ENCODE results near the gene XPA. TPM values are rescaled to one million over a fixed set of nuclear protein-coding genes. Genes with fewer than 3 reads are reported as not detected.

Gene XPA
- total and polyA plus RNA-seq, 10 of the 15 experiments (the other 5 are each of a cell fraction or from before 2014, with no cell fraction given): 6.2 to 19.9 (median 12.3) TPM

DNA sequence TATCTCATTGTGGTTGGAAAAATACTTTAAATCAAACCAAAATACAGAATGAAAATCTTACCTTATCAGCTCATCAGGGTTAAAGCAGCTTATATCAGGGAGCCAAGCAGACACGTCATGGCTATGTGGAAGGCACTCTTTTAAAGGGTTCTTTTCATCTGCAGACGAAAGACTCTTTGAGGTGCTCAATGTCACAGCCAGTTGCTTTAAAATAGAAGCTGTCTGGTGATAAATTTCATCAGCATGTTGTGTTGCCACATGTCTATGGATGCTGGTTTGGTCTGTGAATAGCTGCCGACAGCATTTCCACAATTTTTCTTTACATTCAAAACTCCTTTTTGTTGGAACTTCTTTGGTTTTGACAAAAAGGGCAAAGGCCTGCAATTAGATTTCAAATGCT lies 71.5 kb downstream of the XPA start (continued):
- TF ChIP-seq ETV6 (conservative IDR thresholded peaks at IDR 0.05 in 1 of 2, IDR thresholded peaks at IDR 0.05 in 1 of 2; ENCODE audit: borderline replicate concordance in 1 of 2, low read depth in 1 of 2) (no peak), EZH2 (IDR thresholded peaks at IDR 0.05; ENCODE audit: borderline replicate concordance, control insufficient read depth, low read depth, low read length) (no peak), USF1 (IDR thresholded peaks at IDR 0.05; ENCODE audit: borderline replicate concordance, extremely low read length, insufficient read depth, low read depth, low read length) (no peak), CHD2 (IDR thresholded peaks at IDR 0.05; ENCODE audit: borderline replicate concordance, low read depth, low read length) (no peak)

Other genes with a start within 250 kb of the XPA start
- 8.4 and 8.5 TPM in 2 replicates for gene TMOD1, start 195.7 kb downstream of the XPA start, total RNA-seq (2014; rRNA removed)
- gene TMOD1, start 195.7 kb downstream of the XPA start, total RNA-seq (2014; rRNA removed; fragmentation: Illumina TruSeq; extraction: Trizol): 13.9 and 15.0 TPM in 2 replicates
- 28.4 and 29.0 TPM in 2 replicates for gene TMOD1, start 195.7 kb downstream of the XPA start, total RNA-seq (2021)
- gene TMOD1, start 195.7 kb downstream of the XPA start, polyA plus RNA-seq (2011; rRNA removed): 4.0 and 4.9 TPM in 2 replicates
- 31.3 and 38.8 TPM in 2 replicates for gene TMOD1, start 195.7 kb downstream of the XPA start, polyA plus RNA-seq (2014; fragmentation: Illumina TruSeq; extraction: Trizol)
- 10 to 100 TPM; 11.1 to 16.9 TPM for gene TMOD1, start 195.7 kb downstream of the XPA start, polyA plus RNA-seq (2014; fragmentation: Nextera tagmentation; extraction: Ambion mirVana)
- gene TMOD1, start 195.7 kb downstream of the XPA start, polyA plus RNA-seq (2014; rRNA removed): 13.2 and 13.3 TPM in 2 replicates
- gene TMOD1, start 195.7 kb downstream of the XPA start, polyA plus RNA-seq (2016; fragmentation: Nextera tagmentation; extraction: Ambion mirVana): 10 to 100 TPM; 27.7 to 44.1 TPM
- 19.2 and 22.5 TPM in 2 replicates for gene TSTD2, start 64.0 kb downstream of the XPA start, total RNA-seq (2014; rRNA removed)
- gene TSTD2, start 64.0 kb downstream of the XPA start, total RNA-seq (2014; rRNA removed; fragmentation: Illumina TruSeq; extraction: Trizol): 12.9 TPM in 2 replicates
- gene TSTD2, start 64.0 kb downstream of the XPA start, total RNA-seq (2021): 15.3 and 15.4 TPM in 2 replicates
- 30.6 and 36.3 TPM in 2 replicates for gene TSTD2, start 64.0 kb downstream of the XPA start, polyA plus RNA-seq (2011; rRNA removed)
- 18.3 and 21.1 TPM in 2 replicates for gene TSTD2, start 64.0 kb downstream of the XPA start, polyA plus RNA-seq (2014; fragmentation: Illumina TruSeq; extraction: Trizol)
- 1 to 10 TPM; 5.0 to 5.3 TPM for gene TSTD2, start 64.0 kb downstream of the XPA start, polyA plus RNA-seq (2014; fragmentation: Nextera tagmentation; extraction: Ambion mirVana)
- gene TSTD2, start 64.0 kb downstream of the XPA start, polyA plus RNA-seq (2014; rRNA removed): 21.4 and 21.5 TPM in 2 replicates
- gene TSTD2, start 64.0 kb downstream of the XPA start, polyA plus RNA-seq (2016; fragmentation: Nextera tagmentation; extraction: Ambion mirVana): 1 to 10 TPM; 8.3 to 9.6 TPM
- gene NCBP1, start 63.5 kb downstream of the XPA start, total RNA-seq (2014; rRNA removed): 32.2 and 38.0 TPM in 2 replicates
- gene NCBP1, start 63.5 kb downstream of the XPA start, total RNA-seq (2014; rRNA removed; fragmentation: Illumina TruSeq; extraction: Trizol): 37.5 and 39.5 TPM in 2 replicates
- gene NCBP1, start 63.5 kb downstream of the XPA start, total RNA-seq (2021): 32.4 and 39.5 TPM in 2 replicates
- gene NCBP1, start 63.5 kb downstream of the XPA start, polyA plus RNA-seq (2011; rRNA removed): 34.1 and 52.0 TPM in 2 replicates
- 38.0 and 44.0 TPM in 2 replicates for gene NCBP1, start 63.5 kb downstream of the XPA start, polyA plus RNA-seq (2014; fragmentation: Illumina TruSeq; extraction: Trizol)
- 10 to 100 TPM; 14.7 to 21.5 TPM for gene NCBP1, start 63.5 kb downstream of the XPA start, polyA plus RNA-seq (2014; fragmentation: Nextera tagmentation; extraction: Ambion mirVana)
- 22.7 and 29.2 TPM in 2 replicates for gene NCBP1, start 63.5 kb downstream of the XPA start, polyA plus RNA-seq (2014; rRNA removed)
- 10 to 100 TPM; 62.5 to 70.9 TPM for gene NCBP1, start 63.5 kb downstream of the XPA start, polyA plus RNA-seq (2016; fragmentation: Nextera tagmentation; extraction: Ambion mirVana)
- not detected in 2 replicates for gene FOXE1, start 155.9 kb upstream of the XPA start, total RNA-seq (2014; rRNA removed)
- gene FOXE1, start 155.9 kb upstream of the XPA start, total RNA-seq (2014; rRNA removed; fragmentation: Illumina TruSeq; extraction: Trizol): not detected in 2 replicates
- gene FOXE1, start 155.9 kb upstream of the XPA start, total RNA-seq (2021): not detected in 2 replicates
- gene FOXE1, start 155.9 kb upstream of the XPA start, polyA plus RNA-seq (2011; rRNA removed): not detected in 2 replicates
- gene FOXE1, start 155.9 kb upstream of the XPA start, polyA plus RNA-seq (2014; fragmentation: Illumina TruSeq; extraction: Trizol): not detected in 2 replicates
- not detected for gene FOXE1, start 155.9 kb upstream of the XPA start, polyA plus RNA-seq (2014; fragmentation: Nextera tagmentation; extraction: Ambion mirVana)
- not detected in 2 replicates for gene FOXE1, start 155.9 kb upstream of the XPA start, polyA plus RNA-seq (2014; rRNA removed)
- not detected for gene FOXE1, start 155.9 kb upstream of the XPA start, polyA plus RNA-seq (2016; fragmentation: Nextera tagmentation; extraction: Ambion mirVana)
- gene TRMO, start 225.2 kb upstream of the XPA start, total RNA-seq (2014; rRNA removed): 17.8 and 20.3 TPM in 2 replicates
- 20.9 and 21.0 TPM in 2 replicates for gene TRMO, start 225.2 kb upstream of the XPA start, total RNA-seq (2014; rRNA removed; fragmentation: Illumina TruSeq; extraction: Trizol)
- gene TRMO, start 225.2 kb upstream of the XPA start, total RNA-seq (2021): 12.7 and 13.9 TPM in 2 replicates
- gene TRMO, start 225.2 kb upstream of the XPA start, polyA plus RNA-seq (2011; rRNA removed): 19.2 and 23.0 TPM in 2 replicates
- 23.6 and 24.4 TPM in 2 replicates for gene TRMO, start 225.2 kb upstream of the XPA start, polyA plus RNA-seq (2014; fragmentation: Illumina TruSeq; extraction: Trizol)
- 1 to 10 TPM; 5.8 to 7.7 TPM for gene TRMO, start 225.2 kb upstream of the XPA start, polyA plus RNA-seq (2014; fragmentation: Nextera tagmentation; extraction: Ambion mirVana)
- 14.4 and 15.6 TPM in 2 replicates for gene TRMO, start 225.2 kb upstream of the XPA start, polyA plus RNA-seq (2014; rRNA removed)
- 10 to 100 TPM; 11.9 to 15.0 TPM for gene TRMO, start 225.2 kb upstream of the XPA start, polyA plus RNA-seq (2016; fragmentation: Nextera tagmentation; extraction: Ambion mirVana)
- gene HEMGN, start 240.8 kb upstream of the XPA start, total RNA-seq (2014; rRNA removed): 0.05 TPM in 1 of 2 replicates, not detected in the other
- 0.09 and 0.14 TPM in 2 replicates for gene HEMGN, start 240.8 kb upstream of the XPA start, total RNA-seq (2014; rRNA removed; fragmentation: Illumina TruSeq; extraction: Trizol)
- 0.28 TPM in 1 of 2 replicates, not detected in the other for gene HEMGN, start 240.8 kb upstream of the XPA start, total RNA-seq (2021)
- gene HEMGN, start 240.8 kb upstream of the XPA start, polyA plus RNA-seq (2011; rRNA removed): 0.04 TPM in 1 of 2 replicates, not detected in the other
- 0.09 and 0.10 TPM in 2 replicates for gene HEMGN, start 240.8 kb upstream of the XPA start, polyA plus RNA-seq (2014; fragmentation: Illumina TruSeq; extraction: Trizol)
- under 1 TPM; 0.03 to 0.18 TPM for gene HEMGN, start 240.8 kb upstream of the XPA start, polyA plus RNA-seq (2014; fragmentation: Nextera tagmentation; extraction: Ambion mirVana)
- 0.09 TPM in 1 of 2 replicates, not detected in the other for gene HEMGN, start 240.8 kb upstream of the XPA start, polyA plus RNA-seq (2014; rRNA removed)
- gene HEMGN, start 240.8 kb upstream of the XPA start, polyA plus RNA-seq (2016; fragmentation: Nextera tagmentation; extraction: Ambion mirVana): not detected

All from GM12878 (cell line).